Astrocyte (in vitro differentiated cells and primary cell): Measurements from ENCODE around the gene PRKAG2.

Experiments
- EZH2 ChIP-seq: IDR thresholded peaks from 2 replicates; pipeline ENCODE4 v1.6.1; 2012; ENCODE audit warnings: mild to moderate bottlenecking, low read length, inconsistent platforms; ENCODE audit not compliant: insufficient read depth
- TF ChIP-seq, protein P1 (sequence below): IDR thresholded peaks from 2 replicates; pipeline ENCODE4 v1.5.1; 2011; ENCODE audit warnings: low read depth, mild to moderate bottlenecking, inconsistent platforms, low read length, moderate library complexity; ENCODE audit not compliant: insufficient read depth

DNA sequence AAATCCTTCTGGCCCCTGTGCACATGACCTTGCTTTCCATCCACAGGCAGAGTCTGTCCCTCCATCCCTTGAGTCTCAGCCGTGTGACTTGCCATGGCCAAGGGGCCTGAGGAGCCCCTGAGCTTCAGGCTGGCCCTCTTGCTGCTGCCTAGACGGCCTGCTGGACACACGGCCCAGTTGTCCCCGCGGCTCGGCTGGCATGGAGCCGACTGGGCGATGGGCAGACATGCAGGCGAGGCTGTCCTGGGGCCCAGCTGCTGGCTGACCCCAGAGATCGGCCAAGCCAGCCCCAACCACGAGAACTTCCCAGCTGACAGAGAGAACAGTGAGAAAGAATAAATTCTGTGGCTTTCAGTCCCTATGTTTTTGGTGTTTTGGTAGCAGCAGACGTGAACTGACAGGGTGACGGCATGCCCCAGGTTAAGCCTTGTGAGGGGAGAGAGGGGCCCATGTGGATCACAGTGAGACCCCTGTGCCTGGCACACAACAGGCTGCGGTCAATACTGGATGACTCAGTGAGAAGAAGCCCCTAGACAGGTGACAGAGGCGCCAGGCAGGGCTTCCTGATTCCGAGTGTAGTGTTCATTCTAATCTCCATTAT is 11.7 kb downstream of the PRKAG2 start:
- TF ChIP-seq, protein P1, sequence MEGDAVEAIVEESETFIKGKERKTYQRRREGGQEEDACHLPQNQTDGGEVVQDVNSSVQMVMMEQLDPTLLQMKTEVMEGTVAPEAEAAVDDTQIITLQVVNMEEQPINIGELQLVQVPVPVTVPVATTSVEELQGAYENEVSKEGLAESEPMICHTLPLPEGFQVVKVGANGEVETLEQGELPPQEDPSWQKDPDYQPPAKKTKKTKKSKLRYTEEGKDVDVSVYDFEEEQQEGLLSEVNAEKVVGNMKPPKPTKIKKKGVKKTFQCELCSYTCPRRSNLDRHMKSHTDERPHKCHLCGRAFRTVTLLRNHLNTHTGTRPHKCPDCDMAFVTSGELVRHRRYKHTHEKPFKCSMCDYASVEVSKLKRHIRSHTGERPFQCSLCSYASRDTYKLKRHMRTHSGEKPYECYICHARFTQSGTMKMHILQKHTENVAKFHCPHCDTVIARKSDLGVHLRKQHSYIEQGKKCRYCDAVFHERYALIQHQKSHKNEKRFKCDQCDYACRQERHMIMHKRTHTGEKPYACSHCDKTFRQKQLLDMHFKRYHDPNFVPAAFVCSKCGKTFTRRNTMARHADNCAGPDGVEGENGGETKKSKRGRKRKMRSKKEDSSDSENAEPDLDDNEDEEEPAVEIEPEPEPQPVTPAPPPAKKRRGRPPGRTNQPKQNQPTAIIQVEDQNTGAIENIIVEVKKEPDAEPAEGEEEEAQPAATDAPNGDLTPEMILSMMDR: no peak
- TF ChIP-seq EZH2: no peak
